ENCODE measurements around the gene PTPRB. TPM values are rescaled to one million over a fixed set of nuclear protein-coding genes. Genes with fewer than 3 reads are reported as not detected.

PTPRB gene
- 14.6 TPM for total RNA-seq

DNA sequence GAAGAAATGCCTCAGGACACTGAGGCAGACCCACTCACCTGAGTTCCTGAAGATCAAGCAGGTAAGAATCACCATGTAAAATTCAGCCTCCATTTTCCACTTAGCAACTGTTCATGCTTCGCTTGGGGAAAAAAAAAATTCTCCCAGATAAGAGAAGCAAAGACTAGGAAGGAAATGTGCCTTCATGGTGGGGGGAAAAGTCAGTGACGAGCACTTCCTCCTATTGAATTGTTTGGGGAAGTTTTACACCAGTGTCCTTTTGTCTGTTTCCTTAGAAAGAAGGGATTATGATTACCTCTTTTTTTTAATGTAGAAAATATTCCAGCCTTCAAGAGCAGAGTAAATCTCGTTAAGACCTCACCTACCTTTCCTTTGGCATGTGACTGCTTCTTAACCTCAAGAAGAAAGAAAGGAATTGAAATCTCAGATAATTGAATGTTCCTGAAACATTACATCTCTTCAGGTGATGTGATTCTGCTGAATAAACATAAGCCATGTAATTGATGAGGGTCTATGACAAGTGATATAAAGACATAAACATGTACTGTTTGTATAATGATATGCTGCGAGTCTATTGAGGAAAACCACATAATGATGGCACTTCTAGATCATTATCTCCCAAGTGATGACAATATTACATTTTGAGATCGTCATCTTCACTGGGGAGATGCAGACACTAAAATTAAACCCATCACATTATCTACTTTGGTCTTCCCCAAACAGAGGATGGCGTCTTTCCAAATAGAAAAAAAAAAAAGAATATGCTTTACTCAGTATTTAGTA lies at the start of gene PTPRB:
PTPRB (minus strand) TSS at position 127 of the 783 bp plus-strand sequence; CDS start at position 93, 34 bp downstream.
- peak; percentile 42 for ATAC-seq
- DNase-seq (ENCODE audit: low spot score) = no peak

DNA sequence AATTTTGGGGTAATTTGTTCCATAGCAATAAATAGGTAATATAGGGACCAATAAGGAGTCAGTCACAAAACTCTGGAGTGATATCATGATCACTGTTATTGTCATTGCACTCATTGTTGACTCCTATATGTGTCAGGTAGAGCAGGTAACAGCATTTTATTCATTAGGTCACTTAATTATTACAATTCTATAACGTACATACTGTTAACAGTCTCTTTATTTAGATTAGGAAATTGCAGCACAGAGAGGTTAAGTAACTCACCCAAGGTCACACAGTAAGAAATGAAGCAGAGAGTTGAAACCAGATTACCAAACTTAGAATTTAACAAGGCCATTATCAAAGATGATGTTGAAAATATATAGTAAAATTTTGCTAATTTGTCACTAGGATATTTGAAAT lies 49.7 kb upstream of the PTPRB start:
- DNase-seq (ENCODE audit: low spot score) (no peak), ATAC-seq (no peak)

DNA sequence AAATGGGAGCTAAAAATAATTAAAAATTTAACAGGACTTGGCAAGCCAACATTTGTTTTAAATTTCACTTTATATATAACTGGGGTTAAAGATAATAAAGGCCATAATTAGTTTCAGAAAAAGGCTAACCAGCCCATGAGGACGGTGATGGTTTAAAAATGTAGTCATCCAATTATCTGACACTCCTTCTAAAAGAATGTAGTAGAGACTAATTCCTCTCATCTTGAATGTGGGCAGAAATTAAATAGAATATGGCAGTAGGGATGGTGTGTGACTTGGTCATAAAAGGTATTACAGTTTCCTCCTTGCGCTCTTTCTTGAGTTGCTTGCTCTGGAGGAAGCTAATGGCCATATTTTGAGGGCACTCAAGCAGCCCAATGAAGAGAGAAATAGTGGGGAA lies 49.1 kb upstream of the PTPRB start:
- ATAC-seq = no peak
- no peak for DNase-seq (ENCODE audit: low spot score)

DNA sequence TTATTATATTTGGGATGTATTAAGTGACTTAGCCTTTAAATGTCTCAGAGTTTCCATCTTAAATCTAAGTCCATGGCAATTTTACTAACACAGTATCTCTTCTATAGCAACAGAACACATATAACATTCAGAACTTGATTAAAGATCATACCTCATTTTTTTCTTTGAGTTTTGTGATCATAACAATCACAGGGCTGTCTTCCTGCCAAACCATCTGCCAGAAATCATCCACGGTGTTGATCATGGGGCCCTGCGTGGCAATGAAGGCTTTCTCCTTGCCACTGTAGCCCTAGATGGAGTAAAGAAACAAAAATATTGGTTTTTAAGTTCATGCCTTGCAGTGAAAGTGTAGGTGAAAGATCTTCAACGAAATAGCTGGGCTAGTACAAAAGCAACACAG lies 46.7 kb upstream of the PTPRB start:
- no peak for DNase-seq (ENCODE audit: low spot score)
- ATAC-seq = no peak

DNA sequence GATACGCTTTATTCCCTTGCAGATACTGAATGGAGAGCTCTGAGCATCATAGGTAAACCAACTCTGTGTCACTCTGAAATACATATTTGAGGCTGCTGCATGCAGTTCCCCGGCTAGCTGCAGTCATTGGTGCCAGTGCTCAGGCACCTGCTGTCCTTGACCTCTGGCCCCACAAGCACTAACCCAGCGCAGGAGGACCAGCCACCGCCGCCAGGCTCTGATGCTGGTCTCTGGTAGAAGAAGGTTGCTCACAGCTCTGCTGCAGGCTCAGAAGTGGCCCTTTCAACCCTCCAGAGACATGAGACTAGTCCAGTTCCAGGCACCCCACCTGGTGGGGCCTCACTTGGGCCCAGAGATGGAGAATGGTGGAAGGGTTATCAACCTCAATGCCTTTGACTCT lies 34.5 kb upstream of the PTPRB start:
- no peak for ATAC-seq
- DNase-seq (ENCODE audit: low spot score) = no peak

DNA sequence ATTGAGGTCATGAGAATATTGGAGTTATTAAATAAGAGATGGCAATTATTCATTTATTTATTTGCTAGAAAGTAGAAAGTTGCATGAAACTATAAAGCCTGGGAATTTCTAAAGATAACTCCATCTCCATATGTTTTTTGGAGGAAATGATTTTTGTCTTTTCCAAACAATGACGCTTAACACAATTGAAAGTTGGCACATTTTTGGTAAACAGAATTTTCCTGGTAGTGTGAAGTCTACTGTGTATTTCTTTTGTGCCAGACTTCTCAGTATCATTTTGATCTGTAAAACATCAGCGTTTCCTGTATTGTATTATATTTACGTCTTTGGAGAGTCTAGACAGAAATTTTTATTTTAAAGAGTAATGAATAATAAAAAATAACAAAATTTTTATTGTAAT lies 33.7 kb upstream of the PTPRB start:
- DNase-seq (ENCODE audit: low spot score) = no peak
- ATAC-seq = no peak

DNA sequence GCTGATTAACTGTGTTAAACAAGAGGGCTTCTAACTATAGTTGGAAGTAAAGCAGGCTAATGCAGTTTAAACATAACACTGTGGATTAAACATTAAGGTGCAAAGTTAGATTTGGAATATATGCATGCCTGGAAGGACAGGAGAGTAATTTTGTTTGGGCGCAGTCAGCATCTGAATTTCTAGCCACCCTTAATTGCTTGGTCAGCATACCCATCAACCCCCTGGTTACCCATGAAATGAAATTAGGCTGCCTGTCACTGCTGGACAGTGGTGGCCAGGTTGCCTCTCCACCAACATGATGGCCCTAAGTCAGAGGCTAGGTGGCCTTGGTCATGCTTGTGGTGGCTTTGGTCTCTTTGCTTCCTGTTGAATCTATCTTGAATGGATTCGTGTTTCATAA lies 30.0 kb upstream of the PTPRB start:
- DNase-seq (ENCODE audit: low spot score) = no peak

DNA sequence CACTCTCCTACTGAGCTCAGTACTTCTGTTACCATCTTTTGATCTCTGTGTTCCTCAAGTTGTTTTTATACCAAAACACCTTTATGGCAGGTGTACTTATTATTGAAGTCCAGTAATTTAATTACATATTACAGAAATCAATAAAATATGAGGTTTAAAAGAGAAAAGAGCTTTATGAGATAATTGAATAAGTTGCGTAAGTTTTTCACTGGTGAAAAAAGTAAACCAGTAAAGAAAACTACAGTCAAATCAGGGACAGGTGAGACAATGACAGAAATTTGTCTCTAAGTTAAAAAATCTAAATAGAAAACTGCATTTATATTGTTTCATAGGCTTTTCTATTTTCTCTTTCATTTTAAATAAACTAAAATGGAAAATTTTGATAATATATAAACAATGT lies 29.1 kb upstream of the PTPRB start:
- DNase-seq (ENCODE audit: low spot score) (no peak), ATAC-seq (no peak)

More for the DNA sequence above, 30.0 kb upstream of the PTPRB start:
- ATAC-seq = no peak

DNA sequence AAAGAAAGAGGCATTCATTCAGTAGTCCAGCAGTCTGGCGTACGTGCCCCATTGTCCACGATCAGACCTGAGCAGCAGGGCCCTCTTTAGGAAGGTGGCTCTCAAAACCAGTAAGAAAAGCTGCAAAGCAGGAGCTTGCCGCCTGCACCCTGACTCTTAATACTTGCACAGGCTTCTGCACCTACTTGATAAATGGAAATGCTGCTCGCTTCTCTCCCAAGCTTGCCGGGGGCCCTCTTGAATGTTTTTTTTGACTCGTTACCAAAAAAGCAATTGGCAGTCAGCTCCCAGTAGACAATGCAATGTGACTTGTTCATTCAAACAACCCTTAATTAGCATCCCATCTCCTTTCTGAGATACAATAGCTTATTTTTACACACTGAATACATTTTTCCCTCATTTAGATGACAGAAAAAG lies 27.2 kb upstream of the PTPRB start:
- no peak for ATAC-seq
- DNase-seq (ENCODE audit: low spot score) = no peak

DNA sequence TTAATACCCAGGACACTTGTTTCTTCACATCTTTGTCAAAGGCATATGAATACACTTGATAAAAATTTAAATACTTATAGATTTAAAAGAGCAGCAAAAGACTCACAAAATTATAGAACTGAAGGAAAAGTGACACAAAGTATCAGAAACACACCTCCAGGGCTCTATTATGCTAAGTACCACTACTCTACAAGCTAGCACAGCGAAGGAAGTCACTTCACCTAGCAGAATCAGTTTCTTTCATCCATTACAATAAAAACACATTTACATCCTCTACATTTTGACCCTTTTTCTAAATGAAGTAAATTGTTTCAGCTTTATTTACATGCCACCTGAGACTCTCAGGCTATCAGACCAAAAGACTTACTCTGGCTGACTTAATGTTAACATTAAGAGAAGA lies 26.6 kb upstream of the PTPRB start:
- ATAC-seq (no peak), DNase-seq (ENCODE audit: low spot score) (no peak)

DNA sequence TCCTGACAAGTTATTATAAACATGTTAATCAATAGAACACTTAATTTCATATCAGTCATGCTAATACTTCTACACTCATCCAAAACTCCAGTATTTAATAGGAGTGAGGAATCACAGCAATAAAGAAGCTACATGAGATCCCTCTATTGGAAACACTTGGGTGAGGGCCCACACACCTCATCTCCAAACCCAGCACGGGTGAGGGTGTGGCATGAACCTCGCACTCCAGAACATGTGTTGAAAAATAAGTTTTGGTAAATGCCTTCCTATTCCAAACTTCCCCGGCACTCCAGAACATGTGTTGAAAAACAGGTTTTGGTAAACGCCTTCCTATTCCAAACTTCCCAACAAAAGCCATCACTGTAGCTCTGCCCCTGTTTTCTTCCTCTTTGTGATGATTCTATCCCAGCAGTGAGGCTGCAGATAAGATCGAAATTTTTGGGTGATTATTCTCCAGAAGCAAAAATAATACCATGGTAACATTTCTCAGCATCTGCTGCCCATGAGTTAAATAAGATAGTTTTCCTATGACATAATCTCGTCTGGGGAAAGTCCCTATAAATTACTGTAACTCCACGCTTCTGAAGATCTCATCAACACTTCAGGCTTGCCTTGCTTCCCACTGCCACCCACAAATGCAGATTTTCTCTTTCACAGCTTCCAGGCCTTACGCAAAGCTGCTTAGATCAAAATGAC lies 24.4 kb upstream of the PTPRB start:
- no peak for ATAC-seq

DNA sequence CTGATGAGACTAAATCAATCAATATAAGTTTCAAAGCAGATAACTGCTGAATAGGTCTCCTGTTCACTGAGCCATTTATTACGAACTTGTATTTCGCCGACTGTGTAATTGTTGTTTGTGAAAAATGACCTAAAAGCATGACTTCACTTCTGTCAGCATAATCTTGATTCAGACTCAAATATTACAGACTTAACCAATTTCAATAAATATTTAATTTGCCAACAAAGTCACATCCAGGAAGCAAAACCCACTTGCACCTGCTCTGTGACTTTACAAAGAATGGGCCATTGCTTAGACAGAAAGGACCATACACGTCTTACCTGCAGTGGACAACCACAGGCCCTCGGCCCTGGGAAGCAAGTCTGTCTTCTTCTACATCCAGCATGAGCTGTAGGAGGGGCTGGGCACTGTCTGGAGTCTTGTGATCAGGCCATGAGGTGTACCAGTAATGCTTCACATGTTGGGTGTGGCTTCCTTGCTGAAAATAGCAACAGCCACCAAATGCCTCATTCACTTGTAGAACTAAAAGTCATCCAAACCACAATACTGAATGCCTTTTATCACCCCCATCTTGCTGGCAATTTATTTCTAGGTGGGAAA lies 23.5 kb upstream of the PTPRB start:
- ATAC-seq (no peak), DNase-seq (ENCODE audit: low spot score) (no peak)

More for the DNA sequence above, 24.4 kb upstream of the PTPRB start:
- DNase-seq (ENCODE audit: low spot score) = no peak

DNA sequence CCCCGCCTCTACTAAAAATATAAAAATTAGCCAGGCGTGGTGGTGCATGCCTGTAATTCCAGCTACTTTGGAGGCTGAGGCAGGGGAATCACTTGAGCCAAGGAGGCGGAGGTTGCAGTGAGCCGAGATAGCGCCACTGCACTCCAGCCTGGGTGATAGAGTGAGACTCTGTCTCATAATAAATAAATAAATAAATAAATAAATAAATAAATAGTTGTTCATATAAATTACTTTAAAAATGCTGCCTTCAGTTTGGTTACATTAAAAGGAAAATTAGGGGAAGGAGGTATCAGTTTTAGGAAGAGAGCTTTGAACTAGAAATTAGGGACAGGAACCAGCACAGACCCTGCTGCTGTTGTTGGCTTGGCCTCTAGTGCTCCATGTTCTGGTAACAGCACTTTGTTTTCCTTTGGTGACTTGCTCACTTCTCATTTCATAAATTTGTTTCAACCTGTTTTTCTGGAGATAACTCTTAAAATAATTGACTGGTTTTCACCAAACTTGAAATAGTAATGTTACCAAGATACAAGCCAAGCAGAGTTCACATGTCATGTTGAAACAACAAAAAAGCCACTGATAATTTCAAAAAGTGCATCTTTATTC lies 22.9 kb upstream of the PTPRB start:
- DNase-seq (ENCODE audit: low spot score) (no peak), ATAC-seq (no peak)

DNA sequence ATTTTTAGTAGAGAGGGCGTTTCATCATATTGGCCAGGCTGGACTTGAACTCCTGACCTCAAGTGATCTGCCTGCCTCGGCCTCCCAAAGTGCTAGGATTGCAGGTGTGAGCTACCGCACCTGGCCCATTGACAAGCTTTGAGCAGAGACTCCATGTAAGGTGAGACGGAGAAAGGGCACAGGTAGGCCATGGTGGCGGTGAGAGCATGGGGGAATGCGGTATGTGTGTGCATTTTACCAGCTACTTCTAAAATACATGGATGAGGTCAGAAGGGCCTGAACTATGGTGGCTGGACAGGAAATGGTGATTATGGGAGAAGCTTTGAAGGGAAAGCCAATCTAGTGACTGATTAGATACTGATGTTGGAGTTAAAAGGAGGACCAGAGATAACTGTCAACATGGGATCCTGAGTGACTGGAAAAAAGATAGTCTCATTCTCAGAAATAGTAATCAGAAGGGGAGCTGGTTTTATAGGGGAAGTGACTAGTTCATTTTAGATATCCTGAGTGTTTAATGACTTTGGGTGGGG lies 21.9 kb upstream of the PTPRB start:
- DNase-seq (ENCODE audit: low spot score) = no peak

DNA sequence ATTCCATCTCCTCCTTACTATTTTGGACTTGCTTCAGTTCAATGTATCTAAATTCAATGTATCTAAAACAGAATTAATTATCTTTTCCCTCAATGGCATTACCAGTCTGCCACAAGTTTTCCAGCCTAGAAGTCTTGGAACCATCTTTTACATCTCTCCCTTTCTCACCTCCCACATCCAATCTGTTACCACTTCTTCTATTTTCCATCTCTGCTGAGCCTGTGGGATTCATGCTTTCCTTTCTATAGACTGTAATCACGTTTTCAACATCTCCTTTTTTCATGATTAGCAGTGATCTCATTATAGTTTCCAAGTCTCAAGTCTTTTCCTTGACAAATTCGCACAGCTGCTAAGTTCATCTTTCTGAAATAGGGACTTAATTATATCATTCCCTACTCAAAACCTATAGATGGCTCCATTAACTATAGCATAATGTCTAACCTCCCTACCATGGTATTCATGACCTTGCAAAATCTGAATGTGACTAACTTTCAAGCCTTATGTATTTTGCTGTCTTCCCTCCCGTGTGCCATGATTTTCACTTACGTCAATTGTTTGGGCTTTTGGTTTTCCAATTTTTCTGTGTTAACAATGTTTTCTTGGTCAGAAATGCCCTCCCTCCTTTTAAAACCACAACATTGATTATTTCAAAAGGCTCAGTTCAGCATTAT lies 20.5 kb upstream of the PTPRB start:
- ATAC-seq = no peak
- DNase-seq (ENCODE audit: low spot score) = no peak

More for the DNA sequence above, 21.9 kb upstream of the PTPRB start:
- no peak for ATAC-seq

DNA sequence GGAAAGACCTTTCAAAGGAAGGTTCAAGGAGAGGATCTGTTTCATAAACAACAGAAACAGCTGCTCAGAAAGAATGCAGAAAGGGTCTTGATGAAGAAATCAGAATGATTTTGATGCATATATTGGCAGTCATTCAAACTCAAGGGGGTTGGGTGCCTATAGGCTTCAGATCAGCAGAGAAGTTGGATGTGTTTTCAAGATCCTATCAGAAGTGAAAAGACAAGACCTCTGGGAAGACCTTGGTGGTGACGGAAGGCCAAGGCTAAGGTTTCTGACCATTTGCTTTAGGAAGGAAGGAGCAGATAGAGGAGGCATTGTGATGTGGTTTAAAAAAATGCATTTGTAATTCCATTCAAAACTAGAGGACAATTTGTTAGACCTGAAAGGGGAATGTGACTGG lies 15.2 kb upstream of the PTPRB start:
- ATAC-seq (peak; percentile 19), DNase-seq (ENCODE audit: low spot score) (no peak)

DNA sequence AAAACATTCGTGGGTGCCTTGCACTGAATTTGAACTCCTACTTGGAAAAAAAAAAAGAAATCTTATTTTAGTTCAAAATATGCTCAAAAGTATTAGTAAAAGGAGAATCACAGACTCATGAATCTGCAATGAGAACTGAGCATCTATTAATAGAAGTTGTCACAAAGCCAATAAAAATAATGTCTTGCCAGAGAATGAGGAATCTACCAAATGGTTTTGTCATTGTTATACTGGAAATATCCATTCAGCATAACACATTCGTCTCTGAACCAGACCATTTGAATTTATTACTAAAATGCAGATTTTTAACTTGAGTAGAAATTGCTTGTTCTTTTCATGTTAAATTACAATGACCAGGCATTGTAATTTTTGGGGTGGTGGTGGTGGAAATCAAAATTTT lies 11.6 kb upstream of the PTPRB start:
- DNase-seq (ENCODE audit: low spot score) (no peak), ATAC-seq (no peak)

DNA sequence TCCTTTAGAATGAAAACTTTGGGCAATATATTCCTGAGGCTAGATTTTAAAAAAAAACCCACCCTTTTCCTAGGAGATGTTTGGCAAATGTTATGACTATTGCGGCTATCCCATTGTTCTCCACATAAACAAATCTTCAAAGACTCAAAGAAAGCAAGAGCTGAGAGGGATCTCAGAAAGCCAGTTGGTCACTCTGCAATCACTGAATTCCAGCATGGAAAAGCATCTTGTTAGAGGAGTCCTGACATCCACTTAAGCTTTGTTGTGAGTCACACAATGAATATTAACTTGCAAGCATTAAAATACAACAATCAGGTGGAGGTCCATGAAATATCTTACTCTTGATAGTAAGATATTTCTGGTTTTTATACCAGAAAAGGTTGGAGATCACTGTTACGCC lies 11.0 kb upstream of the PTPRB start:
- DNase-seq (ENCODE audit: low spot score) (no peak), ATAC-seq (no peak)

DNA sequence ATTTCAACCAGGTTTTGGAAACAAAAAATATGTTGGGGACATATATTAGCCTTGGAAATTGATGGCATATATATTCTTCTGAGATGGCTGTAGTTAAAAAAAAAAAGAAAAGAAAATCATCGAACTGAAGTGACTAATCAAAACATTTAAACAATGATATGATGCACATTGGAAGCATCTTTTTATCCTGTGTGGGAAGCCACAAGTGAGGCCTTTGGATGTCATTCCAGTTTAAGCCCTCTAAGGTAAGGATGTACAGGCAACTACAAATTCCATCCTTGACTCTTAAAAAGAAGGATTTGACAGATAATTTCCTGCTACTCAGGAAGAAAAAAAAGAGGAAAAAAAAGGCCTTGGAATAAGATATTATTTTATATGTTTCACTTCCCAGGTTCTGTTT lies 9.6 kb upstream of the PTPRB start:
- ATAC-seq (no peak), DNase-seq (ENCODE audit: low spot score) (no peak)

DNA sequence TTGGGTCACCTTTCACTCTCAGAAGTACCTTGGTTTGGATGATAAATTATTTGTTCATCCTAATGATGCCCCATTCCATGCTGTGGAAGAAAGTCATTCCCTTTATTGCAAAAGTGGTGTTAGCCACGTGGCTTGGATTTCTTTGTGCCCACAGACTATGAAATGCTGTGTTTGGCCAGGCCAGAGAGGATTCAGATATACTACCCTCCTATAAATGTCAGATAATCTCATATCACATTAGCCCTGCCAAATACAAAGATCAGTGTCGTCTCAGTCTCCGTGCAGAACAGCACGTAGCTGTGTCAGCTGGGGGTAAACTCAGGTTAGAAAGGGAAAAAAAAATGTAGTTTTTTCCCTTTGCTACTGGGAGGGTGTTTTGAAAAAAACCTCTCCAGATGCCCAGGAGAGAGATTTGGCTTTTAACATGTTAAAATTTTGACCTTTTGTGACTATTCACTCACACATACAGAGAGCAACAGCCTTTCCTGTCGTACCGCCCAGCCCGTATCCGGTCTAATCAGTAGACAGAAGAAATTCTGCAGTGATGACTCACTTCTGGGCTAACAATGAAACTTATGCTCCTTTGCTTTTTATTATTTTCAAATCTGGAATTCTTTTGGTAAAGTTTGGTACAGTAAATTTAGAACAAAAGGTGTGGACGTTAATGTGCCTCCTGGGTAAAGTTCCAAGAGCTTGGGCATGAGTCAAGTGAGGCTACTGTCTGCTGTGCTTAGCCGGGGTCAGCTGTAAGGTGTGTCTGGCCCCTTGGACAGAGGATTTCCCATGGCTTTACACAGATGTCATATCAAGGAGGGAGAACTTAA lies 8.5 kb upstream of the PTPRB start:
- DNase-seq (ENCODE audit: low spot score) = no peak
- peak; percentile 72 for ATAC-seq
